HCT116 (cell line): ENCODE results near the gene ATP8A2. TPM values are rescaled to one million over a fixed set of nuclear protein-coding genes. Genes with fewer than 3 reads are reported as not detected.
"Not testable (repeated sequence)": the region's sequence is repeated elsewhere in the genome, so short reads cannot be mapped to it uniquely, and the experiment has no call there.

Source experiments
- ATAC-seq: fragments of 200-7000 bp; cut with Tn5 transposase; 2 replicates; pipeline ENCODE4 v1.9.1; 2020; ENCODE audit warnings: mild to moderate bottlenecking, moderate library complexity
- BruUV-seq: library from RNA; stranded (reverse); fragments of 400-500 nt; replicated peaks from 2 replicates; lab custom pipeline; 2021; lab: Mats Ljungman, UMichigan
- CTCF ChIA-PET: fragments of 300-600 bp; sonication (Branson Sonifier 250); formaldehyde crosslinking; loops from one replicate; lab custom pipeline; 2021; ENCODE audit warnings: antibody characterized with exemption; lab: Charles Lee
- POLR2A ChIA-PET: fragments of 300-600, 350-600 bp; sonication (Branson Sonifier 250); formaldehyde crosslinking; loops from one replicate; lab custom pipeline; 2021; ENCODE audit warnings: antibody characterized with exemption; lab: Charles Lee
- RAD21 ChIA-PET, 2 experiments: fragments of 300-600 bp; sonication (Branson Sonifier 250); formaldehyde crosslinking; loops; one replicate each; lab custom pipeline; 2023; ENCODE audit warnings: low total read pairs in 2 of 2; ENCODE audit not compliant: uncharacterized antibody in 2 of 2, unreplicated experiment in 2 of 2, low non-redundant PET in 1 of 2; lab: Charles Lee
- DNase-seq: peaks from one replicate; pipeline ENCODE4 v3.0.0-alpha.2; 2010; ENCODE audit warnings: low read depth, low spot score
- H2AFZ ChIP-seq: fragments of 200-600 bp; shearing (Covaris generic), sonication (generic); 2 replicates; pipeline ENCODE4 v1.6.1; 2017; ENCODE audit warnings: low read depth, mixed run types, mixed read lengths, antibody characterized with exemption, low read length; ENCODE audit not compliant: poor library complexity, severe bottlenecking
- H3K27ac ChIP-seq: 2 replicates; pipeline ENCODE4 v1.5.1; 2012; ENCODE audit warnings: low read depth, low read length
- H3K27me3 ChIP-seq: fragments of 200-600 bp; sonication (generic); 2 replicates; pipeline ENCODE4 v1.6.1; 2016; ENCODE audit warnings: mixed run types, low read length, mixed read lengths; ENCODE audit not compliant: insufficient read depth
- H3K36me3 ChIP-seq, 2 experiments: fragments of 200-500 bp in 1 of 2; fragments of 200-600 bp in 1 of 2; sonication (Bioruptor generic) in 1 of 2; sonication (generic) in 1 of 2; 2 replicates each; pipeline versions ENCODE4 v1.5.1 to v1.6.1; 2014 to 2016; ENCODE audit warnings: low read length in 2 of 2, inconsistent platforms in 1 of 2, mixed read lengths in 1 of 2, mixed run types in 1 of 2; ENCODE audit not compliant: insufficient read depth in 2 of 2, control insufficient read depth in 1 of 2
- H3K4me1 ChIP-seq, 2 experiments: fragments of 200-600 bp in 1 of 2; sonication (generic) in 1 of 2; 2 replicates each; pipeline versions ENCODE4 v1.5.1 to v1.6.1; 2012 to 2017; ENCODE audit warnings: low read length in 2 of 2, inconsistent platforms in 1 of 2, mild to moderate bottlenecking in 1 of 2, mixed read lengths in 1 of 2, mixed run types in 1 of 2, moderate library complexity in 1 of 2; ENCODE audit not compliant: insufficient read depth in 2 of 2, control insufficient read depth in 1 of 2
- H3K4me2 ChIP-seq: fragments of 200-600 bp; sonication (generic); 2 replicates; pipeline ENCODE4 v1.6.1; 2017; ENCODE audit warnings: mixed run types, low read length, mixed read lengths
- H3K4me3 ChIP-seq, 2 experiments: fragments of 200-600 bp in 1 of 2; sonication (generic) in 1 of 2; replicated peaks in 1 of 2; 2 replicates each; pipeline ENCODE4 v1.5.1; 2011 to 2016; ENCODE audit warnings: low read length in 2 of 2, control low read depth in 1 of 2, low read depth in 1 of 2, mild to moderate bottlenecking in 1 of 2, mixed read lengths in 1 of 2, mixed run types in 1 of 2
- H3K79me2 ChIP-seq: fragments of 200-600 bp; sonication (generic); 2 replicates; pipeline ENCODE4 v1.6.1; 2017; ENCODE audit warnings: mild to moderate bottlenecking, mixed run types, low read length, moderate library complexity, mixed read lengths; ENCODE audit not compliant: insufficient read depth
- H3K9ac ChIP-seq: fragments of 200-600 bp; sonication (generic); 2 replicates; pipeline ENCODE4 v1.6.1; 2016; ENCODE audit warnings: low read length, mixed read lengths
- H3K9me2 ChIP-seq: fragments of 200-600 bp; sonication (generic), shearing (Covaris generic); 2 replicates; pipeline ENCODE4 v1.6.1; 2017; ENCODE audit warnings: mixed run types, mild to moderate bottlenecking, moderate library complexity; ENCODE audit not compliant: insufficient read depth
- H3K9me3 ChIP-seq, 2 experiments: fragments of 200-500 bp in 1 of 2; fragments of 200-600 bp in 1 of 2; sonication (Bioruptor generic) in 1 of 2; sonication (generic) in 1 of 2; 2 replicates each; pipeline ENCODE4 v1.6.1; 2014 to 2017; ENCODE audit warnings: low read length in 2 of 2, mixed read lengths in 2 of 2, inconsistent platforms in 1 of 2, low read depth in 1 of 2, mild to moderate bottlenecking in 1 of 2, mixed run types in 1 of 2, moderate library complexity in 1 of 2; ENCODE audit not compliant: control insufficient read depth in 1 of 2, insufficient read depth in 1 of 2
- H4K20me1 ChIP-seq: fragments of 200-600 bp; sonication (generic), shearing (Covaris generic); 2 replicates; pipeline ENCODE4 v1.6.1; 2017; ENCODE audit warnings: mixed run types, mild to moderate bottlenecking, moderate library complexity; ENCODE audit not compliant: insufficient read depth
- ATF3 ChIP-seq: IDR thresholded peaks from 2 replicates; pipeline ENCODE4 v1.6.1; 2012
- CEBPB ChIP-seq: IDR thresholded peaks from 2 replicates; pipeline ENCODE4 v1.6.1; 2012; ENCODE audit warnings: low read depth
- EGR1 ChIP-seq: IDR thresholded peaks from 2 replicates; pipeline ENCODE4 v1.6.1; 2012; ENCODE audit warnings: low read depth
- ELF1 ChIP-seq: IDR thresholded peaks from 2 replicates; pipeline ENCODE4 v1.6.1; 2012; ENCODE audit warnings: low read depth, borderline replicate concordance
- FOSL1 ChIP-seq: IDR thresholded peaks from 2 replicates; pipeline ENCODE4 v1.6.1; 2012; ENCODE audit warnings: low read depth
- JUND ChIP-seq: IDR thresholded peaks from 2 replicates; pipeline ENCODE4 v1.6.1; 2012
- POLR2A ChIP-seq: IDR thresholded peaks from 2 replicates; pipeline ENCODE4 v1.7.0; 2011; ENCODE audit warnings: borderline replicate concordance; ENCODE audit not compliant: insufficient read depth, insufficient read length; ENCODE audit errors: extremely low read depth
- POLR2AphosphoS5 ChIP-seq: IDR thresholded peaks from 2 replicates; pipeline ENCODE4 v1.6.1; 2011; ENCODE audit warnings: mild to moderate bottlenecking, low read depth, low read length, moderate library complexity
- SIN3A ChIP-seq: IDR thresholded peaks from 2 replicates; pipeline ENCODE4 v1.6.1; 2012; ENCODE audit warnings: low read depth
- SP1 ChIP-seq: IDR thresholded peaks from 2 replicates; pipeline ENCODE4 v1.6.1; 2012; ENCODE audit warnings: low read depth
- SRF ChIP-seq: IDR thresholded peaks from 2 replicates; pipeline ENCODE4 v1.6.1; 2012; ENCODE audit warnings: low read depth
- TCF7L2 ChIP-seq: IDR thresholded peaks from 2 replicates; pipeline ENCODE4 v1.7.0; 2011; ENCODE audit warnings: borderline replicate concordance, inconsistent platforms; ENCODE audit not compliant: insufficient read depth, insufficient read length; ENCODE audit errors: extremely low read depth
- ZFX ChIP-seq: fragments of 450-650 bp; IDR thresholded peaks from 2 replicates; pipeline ENCODE4 v1.6.1; 2017
- ZNF274 ChIP-seq: fragments of 200-500 bp; sonication (Bioruptor generic); IDR thresholded peaks from 2 replicates; pipeline ENCODE4 v1.6.1; 2014; ENCODE audit warnings: mild to moderate bottlenecking, low read depth, low read length, inconsistent platforms
- intact Hi-C: fragments of 100-400 bp; cut with micrococcal nuclease; formaldehyde crosslinking; loops from 2 replicates; pipeline ENCODE4 v1.10.0; 2022
- total RNA-seq: library from RNA; stranded (reverse); gene quantifications from one replicate; pipeline ENCODE4 v1.2.1, GENCODE V29; 2021; ENCODE audit not compliant: unreplicated experiment
- TF ChIP-seq, protein P1 (sequence below), 3 experiments: fragments of 200-600 bp in 1 of 3; sonication (generic) in 1 of 3; IDR thresholded peaks in 2 of 3; conservative IDR thresholded peaks in 1 of 3; 2 replicates each; pipeline ENCODE4 v1.5.1; 2012 to 2017; ENCODE audit warnings: low read depth in 2 of 3, low read length in 2 of 3, antibody characterized with exemption in 1 of 3, borderline replicate concordance in 1 of 3, control low read depth in 1 of 3, mild to moderate bottlenecking in 1 of 3, mixed read lengths in 1 of 3, mixed run types in 1 of 3, moderate library complexity in 1 of 3; ENCODE audit not compliant: insufficient read depth in 1 of 3
- TF ChIP-seq, protein P2 (sequence below): IDR thresholded peaks from 2 replicates; pipeline ENCODE4 v1.6.1; 2011; ENCODE audit warnings: mild to moderate bottlenecking, low read length, moderate library complexity; ENCODE audit not compliant: insufficient replicate concordance; ENCODE audit errors: extremely low read depth
- TF ChIP-seq, protein P3 (sequence below): IDR thresholded peaks from 2 replicates; pipeline ENCODE4 v1.6.1; 2012

ATP8A2 gene
- total RNA-seq, 1 experiment from 2014 or later: not detected

GRCh38 chr13:25821776-25822175, 450.0 kb downstream of the ATP8A2 start:
- Histone ChIP-seq H3K27me3 (peaks cover 46% of the 10 kb centered on the region), H3K4me1 (no peaks in the 10 kb centered on the region), H3K9me2 (no peaks in the 10 kb centered on the region), H4K20me1 (no peaks in the 10 kb centered on the region), H3K4me2 (no peak overlapping the region), H3K9me3 (no peaks in the 10 kb centered on the region), H3K4me3 (no peak overlapping the region)
- no peak for DNase-seq
- RAD21 ChIA-PET: no interaction called here
- no peak for TF ChIP-seq FOSL1
- TF ChIP-seq ELF1: no peak
- TF ChIP-seq, protein P1, sequence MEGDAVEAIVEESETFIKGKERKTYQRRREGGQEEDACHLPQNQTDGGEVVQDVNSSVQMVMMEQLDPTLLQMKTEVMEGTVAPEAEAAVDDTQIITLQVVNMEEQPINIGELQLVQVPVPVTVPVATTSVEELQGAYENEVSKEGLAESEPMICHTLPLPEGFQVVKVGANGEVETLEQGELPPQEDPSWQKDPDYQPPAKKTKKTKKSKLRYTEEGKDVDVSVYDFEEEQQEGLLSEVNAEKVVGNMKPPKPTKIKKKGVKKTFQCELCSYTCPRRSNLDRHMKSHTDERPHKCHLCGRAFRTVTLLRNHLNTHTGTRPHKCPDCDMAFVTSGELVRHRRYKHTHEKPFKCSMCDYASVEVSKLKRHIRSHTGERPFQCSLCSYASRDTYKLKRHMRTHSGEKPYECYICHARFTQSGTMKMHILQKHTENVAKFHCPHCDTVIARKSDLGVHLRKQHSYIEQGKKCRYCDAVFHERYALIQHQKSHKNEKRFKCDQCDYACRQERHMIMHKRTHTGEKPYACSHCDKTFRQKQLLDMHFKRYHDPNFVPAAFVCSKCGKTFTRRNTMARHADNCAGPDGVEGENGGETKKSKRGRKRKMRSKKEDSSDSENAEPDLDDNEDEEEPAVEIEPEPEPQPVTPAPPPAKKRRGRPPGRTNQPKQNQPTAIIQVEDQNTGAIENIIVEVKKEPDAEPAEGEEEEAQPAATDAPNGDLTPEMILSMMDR (IDR thresholded peaks at IDR 0.05 in 2 of 3, conservative IDR thresholded peaks at IDR 0.05 in 1 of 3; ENCODE audit: borderline replicate concordance in 1 of 3, insufficient read depth in 1 of 3, low read depth in 2 of 3, low read length in 2 of 3): no peak
- TF ChIP-seq SRF: no peak
- no peak for TF ChIP-seq EGR1
- TF ChIP-seq ATF3: no peak
- no peak for TF ChIP-seq TCF7L2
- TF ChIP-seq ZNF274: no peak
- TF ChIP-seq JUND: no peak
- no peak for TF ChIP-seq SP1
- no peak for TF ChIP-seq POLR2A
- no peak for TF ChIP-seq ZFX
- no peak for TF ChIP-seq POLR2AphosphoS5
- no peak for TF ChIP-seq CEBPB
- TF ChIP-seq SIN3A: no peak
- TF ChIP-seq, protein P2, sequence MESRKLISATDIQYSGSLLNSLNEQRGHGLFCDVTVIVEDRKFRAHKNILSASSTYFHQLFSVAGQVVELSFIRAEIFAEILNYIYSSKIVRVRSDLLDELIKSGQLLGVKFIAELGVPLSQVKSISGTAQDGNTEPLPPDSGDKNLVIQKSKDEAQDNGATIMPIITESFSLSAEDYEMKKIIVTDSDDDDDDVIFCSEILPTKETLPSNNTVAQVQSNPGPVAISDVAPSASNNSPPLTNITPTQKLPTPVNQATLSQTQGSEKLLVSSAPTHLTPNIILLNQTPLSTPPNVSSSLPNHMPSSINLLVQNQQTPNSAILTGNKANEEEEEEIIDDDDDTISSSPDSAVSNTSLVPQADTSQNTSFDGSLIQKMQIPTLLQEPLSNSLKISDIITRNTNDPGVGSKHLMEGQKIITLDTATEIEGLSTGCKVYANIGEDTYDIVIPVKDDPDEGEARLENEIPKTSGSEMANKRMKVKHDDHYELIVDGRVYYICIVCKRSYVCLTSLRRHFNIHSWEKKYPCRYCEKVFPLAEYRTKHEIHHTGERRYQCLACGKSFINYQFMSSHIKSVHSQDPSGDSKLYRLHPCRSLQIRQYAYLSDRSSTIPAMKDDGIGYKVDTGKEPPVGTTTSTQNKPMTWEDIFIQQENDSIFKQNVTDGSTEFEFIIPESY: no peak
- TF ChIP-seq, protein P3, sequence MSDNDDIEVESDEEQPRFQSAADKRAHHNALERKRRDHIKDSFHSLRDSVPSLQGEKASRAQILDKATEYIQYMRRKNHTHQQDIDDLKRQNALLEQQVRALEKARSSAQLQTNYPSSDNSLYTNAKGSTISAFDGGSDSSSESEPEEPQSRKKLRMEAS: no peak
- TF ChIP-seq, all 23 proteins: peak for 0
- Histone ChIP-seq H3K79me2 (no peaks in the 10 kb centered on the region), H3K27ac (no peak overlapping the region), H3K9ac (no peak overlapping the region), H2AFZ (no peak overlapping the region), H3K36me3 (no peaks in the 10 kb centered on the region)
- intact Hi-C loops: no loop called here
- ATAC-seq: no peak
- BruUV-seq: no TSS peak
- ChIA-PET CTCF (no interaction called here), POLR2A (no interaction called here)

- intact Hi-C loops, CTCF ChIA-PET: not testable (repeated sequence)
- H3K27me3 ChIP-seq: peaks cover 31% of the 10 kb centered on the region
Measured at GRCh38 chr13:25827221-25827620, 455.4 kb downstream of the ATP8A2 start.

More at GRCh38 chr13:25827221-25827620, 455.4 kb downstream of the ATP8A2 start:
- H2AFZ ChIP-seq, DNase-seq, POLR2A ChIA-PET, H3K27ac ChIP-seq, H3K4me1 ChIP-seq, H3K9me2 ChIP-seq, RAD21 ChIA-PET, H3K36me3 ChIP-seq, H3K4me2 ChIP-seq, ATAC-seq, H3K9ac ChIP-seq, H4K20me1 ChIP-seq, H3K9me3 ChIP-seq, BruUV-seq, H3K79me2 ChIP-seq, H3K4me3 ChIP-seq: not testable (repeated sequence)
